Stimulated activated CD4-positive, alpha-beta T cell treated with anti-CD3 and anti-CD28 coated beads, Interleukin-12 subunit alpha, Interleukin-12 subunit beta, amount 100 ng/mL, for 24 hours (primary cell): ENCODE data around the gene FAM171A2.
A peak's percentile ranks its signal among the peaks of the same experiment; 100 is the strongest.
"Not testable (repeated sequence)": the region's sequence is repeated elsewhere in the genome, so short reads cannot be mapped to it uniquely, and the experiment has no call there.

Source experiments
- DNase-seq, 2 experiments: peaks; one replicate each; pipeline ENCODE4 v3.0.0-alpha.2; 2020; ENCODE audit warnings: low read depth in 2 of 2

FAM171A2 gene

GRCh38 chr17:44347206-44348055 is 16.2 kb downstream of the FAM171A2 start:
- not testable (repeated sequence) for DNase-seq

- DNase-seq = no peak
These were observed 17.4 kb downstream of the FAM171A2 start for GRCh38 chr17:44346064-44346844.

GRCh38 chr17:44345454-44346026 is 18.1 kb downstream of the FAM171A2 start:
- no peak for DNase-seq

- DNase-seq = peak; percentile 71 to 83
These were observed 18.7 kb downstream of the FAM171A2 start, which contains the start of gene GRN for GRCh38 chr17:44344939-44345453. Gene GRN, plus strand, starts transcription at chr17:44345302. Its CDS starts 3,863 bp downstream, at chr17:44349165.

- no peak for DNase-seq
These were observed 20.0 kb downstream of the FAM171A2 start for GRCh38 chr17:44343510-44344209.

- DNase-seq = not testable (repeated sequence)
These were observed 23.1 kb downstream of the FAM171A2 start for GRCh38 chr17:44340553-44340952.

- DNase-seq = no peak
These were observed 25.0 kb downstream of the FAM171A2 start for GRCh38 chr17:44338702-44339101.

- no peak for DNase-seq
These were observed 27.7 kb downstream of the FAM171A2 start for GRCh38 chr17:44335968-44336367.

GRCh38 chr17:44335564-44335963 is 28.1 kb downstream of the FAM171A2 start:
- no peak for DNase-seq

GRCh38 chr17:44334727-44335126 is 28.9 kb downstream of the FAM171A2 start:
- no peak for DNase-seq

- DNase-seq = no peak
These were observed 29.3 kb downstream of the FAM171A2 start for GRCh38 chr17:44334315-44334714.

GRCh38 chr17:44333371-44333770 is 30.3 kb downstream of the FAM171A2 start:
- no peak for DNase-seq

GRCh38 chr17:44331249-44331760 is 32.3 kb downstream of the FAM171A2 start:
- DNase-seq = peak; percentile 40 to 71

GRCh38 chr17:44330263-44330662 is 33.4 kb downstream of the FAM171A2 start:
- not testable (repeated sequence) for DNase-seq

- not testable (repeated sequence) for DNase-seq
These were observed 34.1 kb downstream of the FAM171A2 start for GRCh38 chr17:44329516-44329915.

- DNase-seq = no peak
These were observed 35.8 kb downstream of the FAM171A2 start for GRCh38 chr17:44327715-44328449.

- peak; percentile 85 to 86 for DNase-seq
These were observed 36.7 kb downstream of the FAM171A2 start for GRCh38 chr17:44326861-44327444.

- DNase-seq = peak; percentile 87 to 92
These were observed 38.9 kb downstream of the FAM171A2 start, which contains the start of gene SLC25A39 for GRCh38 chr17:44324571-44325275. Gene SLC25A39, minus strand, starts transcription at chr17:44324823. Its CDS starts 1,261 bp downstream, at chr17:44323562.

- DNase-seq = no peak
These were observed 39.5 kb downstream of the FAM171A2 start for GRCh38 chr17:44324092-44324570.
